GM12872 (cell line): ENCODE data around the gene MYO19.

ENCODE experiments used
- TF ChIP-seq, protein P1 (sequence below): IDR thresholded peaks from 3 replicates; pipeline ENCODE4 v1.5.1; 2011; ENCODE audit warnings: low read depth, mild to moderate bottlenecking, low read length, moderate library complexity; ENCODE audit not compliant: insufficient read depth

The MYO19 gene

GRCh38 chr17:36485027-36485426 lies 49.6 kb downstream of the MYO19 start:
- TF ChIP-seq, protein P1, sequence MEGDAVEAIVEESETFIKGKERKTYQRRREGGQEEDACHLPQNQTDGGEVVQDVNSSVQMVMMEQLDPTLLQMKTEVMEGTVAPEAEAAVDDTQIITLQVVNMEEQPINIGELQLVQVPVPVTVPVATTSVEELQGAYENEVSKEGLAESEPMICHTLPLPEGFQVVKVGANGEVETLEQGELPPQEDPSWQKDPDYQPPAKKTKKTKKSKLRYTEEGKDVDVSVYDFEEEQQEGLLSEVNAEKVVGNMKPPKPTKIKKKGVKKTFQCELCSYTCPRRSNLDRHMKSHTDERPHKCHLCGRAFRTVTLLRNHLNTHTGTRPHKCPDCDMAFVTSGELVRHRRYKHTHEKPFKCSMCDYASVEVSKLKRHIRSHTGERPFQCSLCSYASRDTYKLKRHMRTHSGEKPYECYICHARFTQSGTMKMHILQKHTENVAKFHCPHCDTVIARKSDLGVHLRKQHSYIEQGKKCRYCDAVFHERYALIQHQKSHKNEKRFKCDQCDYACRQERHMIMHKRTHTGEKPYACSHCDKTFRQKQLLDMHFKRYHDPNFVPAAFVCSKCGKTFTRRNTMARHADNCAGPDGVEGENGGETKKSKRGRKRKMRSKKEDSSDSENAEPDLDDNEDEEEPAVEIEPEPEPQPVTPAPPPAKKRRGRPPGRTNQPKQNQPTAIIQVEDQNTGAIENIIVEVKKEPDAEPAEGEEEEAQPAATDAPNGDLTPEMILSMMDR = no peak

GRCh38 chr17:36482611-36483504 lies 51.8 kb downstream of the MYO19 start:
- TF ChIP-seq, protein P1 = peak; percentile 87

DNA sequence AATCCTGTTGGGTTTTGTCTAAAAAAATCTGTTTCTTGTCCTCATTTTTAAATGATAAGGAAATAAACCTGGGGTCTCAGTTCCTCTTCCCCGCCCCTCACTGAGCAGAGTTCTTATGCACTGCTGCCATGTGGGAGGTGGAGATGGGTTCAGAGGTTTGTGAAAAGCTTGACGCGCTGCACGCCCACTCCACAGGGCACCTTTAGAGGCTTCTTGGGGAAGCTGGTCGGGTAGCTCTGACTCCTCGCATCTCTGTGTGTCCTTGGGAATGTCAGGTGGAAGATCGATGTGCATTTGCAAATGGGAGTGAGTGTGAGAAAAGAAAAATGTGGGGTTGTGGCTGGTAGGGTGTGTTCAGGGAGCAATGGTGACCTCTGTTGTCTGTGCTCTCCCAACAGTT lies 52.8 kb downstream of the MYO19 start:
- TF ChIP-seq, protein P1 = no peak

DNA sequence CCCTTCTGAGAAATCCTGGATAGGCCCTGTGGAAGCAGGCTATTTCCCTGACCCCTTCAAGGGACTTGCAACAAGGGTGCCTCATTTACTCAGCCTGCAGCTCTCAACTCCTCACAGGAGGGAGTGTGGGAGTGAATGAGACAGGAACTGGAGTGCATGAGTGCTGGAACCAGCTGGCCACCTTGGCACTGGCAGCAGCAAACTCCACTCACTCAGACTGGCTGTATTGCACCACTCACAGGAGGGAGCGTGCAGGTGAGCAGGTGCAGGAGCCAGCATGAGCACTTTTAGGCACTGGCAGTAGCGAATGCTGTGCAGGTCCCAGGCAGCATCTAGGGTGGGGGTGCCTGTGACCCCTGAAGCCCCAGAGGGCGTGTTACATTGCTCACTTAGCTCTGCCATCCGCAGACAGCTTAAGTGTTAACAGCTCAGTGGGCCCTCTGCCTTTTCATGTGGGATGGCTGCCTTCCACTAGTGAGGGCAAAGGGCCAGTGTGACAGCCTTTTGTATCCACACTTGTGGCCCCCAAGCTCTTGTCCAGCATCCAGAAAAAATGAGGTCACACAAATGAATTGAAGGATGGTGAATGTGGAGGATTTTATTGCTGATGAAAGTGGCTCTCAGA lies 59.2 kb downstream of the MYO19 start:
- TF ChIP-seq, protein P1 = no peak

- TF ChIP-seq, protein P1 = no peak
Observed at GRCh38 chr17:36474571-36474970, 60.1 kb downstream of the MYO19 start.

DNA sequence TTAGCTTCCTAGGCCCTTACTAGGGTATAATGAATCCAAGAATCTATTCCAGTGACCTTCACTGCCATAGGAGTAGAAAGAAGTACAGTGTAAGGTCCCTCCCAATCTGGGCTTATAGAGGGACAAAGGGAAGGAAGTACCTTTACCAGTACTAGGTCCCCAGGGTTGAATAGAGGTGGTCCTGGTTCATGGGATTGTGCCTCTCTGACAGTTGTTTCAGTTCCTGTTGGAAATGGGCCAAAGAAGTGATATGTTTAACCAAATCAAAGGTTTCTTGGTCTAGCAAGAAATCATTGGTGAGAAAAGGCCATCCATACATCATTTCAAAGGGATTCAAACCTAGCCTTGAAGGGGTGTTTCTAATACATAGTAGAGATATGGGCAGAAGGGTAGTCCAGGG lies 64.2 kb downstream of the MYO19 start:
- TF ChIP-seq, protein P1 = no peak

- TF ChIP-seq, protein P1 = no peak
Observed at GRCh38 chr17:36469733-36470132, 64.9 kb downstream of the MYO19 start.
